Mesenchymal stem cell (in vitro differentiated cells and primary cell): ENCODE measurements around the gene CEMIP.

ENCODE experiments used
- DNase-seq: peaks from one replicate; pipeline ENCODE4 v3.0.0-alpha.2; 2013
- H2AFZ ChIP-seq: one replicate; pipeline ENCODE4 v1.6.1; 2013; ENCODE audit warnings: low read depth, mild to moderate bottlenecking, control low read depth, inconsistent platforms, low read length, moderate library complexity
- H2AK5ac ChIP-seq: 2 replicates; pipeline ENCODE4 v1.6.1; 2013; ENCODE audit warnings: low read length, moderate library complexity, mild to moderate bottlenecking, inconsistent platforms; ENCODE audit not compliant: severe bottlenecking
- H2BK120ac ChIP-seq: one replicate; pipeline ENCODE4 v1.6.1; 2013; ENCODE audit warnings: low read depth, mild to moderate bottlenecking, inconsistent platforms, low read length, moderate library complexity
- H2BK12ac ChIP-seq, 2 experiments: one replicate each; pipeline ENCODE4 v1.6.1; 2013; ENCODE audit warnings: inconsistent platforms in 2 of 2, low read length in 2 of 2, mild to moderate bottlenecking in 2 of 2, moderate library complexity in 2 of 2, control low read depth in 1 of 2
- H2BK15ac ChIP-seq: one replicate; pipeline ENCODE4 v1.6.1; 2013; ENCODE audit warnings: mild to moderate bottlenecking, low read depth, inconsistent platforms; ENCODE audit not compliant: poor library complexity, severe bottlenecking
- H2BK5ac ChIP-seq: 2 replicates; pipeline ENCODE4 v1.6.1; 2013; ENCODE audit warnings: low read depth, mild to moderate bottlenecking, low read length, control low read depth, inconsistent platforms; ENCODE audit not compliant: poor library complexity, severe bottlenecking
- H3K14ac ChIP-seq, 2 experiments: one replicate each; pipeline ENCODE4 v1.6.1; 2013; ENCODE audit warnings: inconsistent platforms in 2 of 2, low read length in 2 of 2, control low read depth in 1 of 2, mild to moderate bottlenecking in 1 of 2, moderate library complexity in 1 of 2
- H3K18ac ChIP-seq, 2 experiments: one replicate each; pipeline ENCODE4 v1.6.1; 2013; ENCODE audit warnings: inconsistent platforms in 2 of 2, low read length in 2 of 2, control low read depth in 1 of 2, low read depth in 1 of 2, mild to moderate bottlenecking in 1 of 2
- H3K23ac ChIP-seq, 2 experiments: one replicate each; pipeline ENCODE4 v1.6.1; 2013; ENCODE audit warnings: inconsistent platforms in 2 of 2, low read length in 2 of 2, mild to moderate bottlenecking in 2 of 2, moderate library complexity in 2 of 2, control low read depth in 1 of 2
- H3K27ac ChIP-seq: 2 replicates; pipeline ENCODE4 v1.5.1; 2013; ENCODE audit warnings: mild to moderate bottlenecking, moderate library complexity, low read length, control low read depth, inconsistent platforms; ENCODE audit not compliant: poor library complexity, severe bottlenecking
- H3K27me3 ChIP-seq, 2 experiments: 2 replicates each; pipeline versions ENCODE4 v1.6.1 to v1.7.0; 2013; ENCODE audit warnings: low read length in 2 of 2, mild to moderate bottlenecking in 2 of 2, moderate library complexity in 2 of 2, control low read depth in 1 of 2, inconsistent platforms in 1 of 2; ENCODE audit not compliant: control insufficient read depth in 1 of 2, insufficient read depth in 1 of 2
- H3K36me3 ChIP-seq, 2 experiments: 2 replicates each; pipeline versions ENCODE4 v1.6.1 to v1.7.0; 2013; ENCODE audit warnings: low read length in 2 of 2, control low read depth in 1 of 2, inconsistent platforms in 1 of 2, low read depth in 1 of 2, mild to moderate bottlenecking in 1 of 2; ENCODE audit not compliant: insufficient read depth in 2 of 2, control insufficient read depth in 1 of 2
- H3K4ac ChIP-seq, 2 experiments: one replicate each; pipeline ENCODE4 v1.6.1; 2013; ENCODE audit warnings: inconsistent platforms in 2 of 2, low read length in 2 of 2, mild to moderate bottlenecking in 2 of 2, moderate library complexity in 2 of 2, control low read depth in 1 of 2, low read depth in 1 of 2
- H3K4me1 ChIP-seq: 2 replicates; pipeline ENCODE4 v1.6.1; 2013; ENCODE audit warnings: low read depth, low read length, control low read depth; ENCODE audit not compliant: control insufficient read depth, insufficient read depth
- H3K4me2 ChIP-seq: 2 replicates; pipeline ENCODE4 v1.6.1; 2013; ENCODE audit warnings: low read length, mild to moderate bottlenecking, inconsistent platforms; ENCODE audit not compliant: poor library complexity, severe bottlenecking
- H3K4me3 ChIP-seq, 2 experiments: 2 replicates each; pipeline versions ENCODE4 v1.5.1 to v1.7.0; 2013; ENCODE audit warnings: low read length in 2 of 2, mild to moderate bottlenecking in 2 of 2, control low read depth in 1 of 2, low read depth in 1 of 2; ENCODE audit not compliant: insufficient read depth in 1 of 2
- H3K79me1 ChIP-seq: replicated peaks from 2 replicates; pipeline ENCODE4 v1.6.1; 2013; ENCODE audit warnings: mild to moderate bottlenecking, control low read depth, low read length, inconsistent platforms; ENCODE audit not compliant: poor library complexity, severe bottlenecking
- H3K9ac ChIP-seq: 2 replicates; pipeline ENCODE4 v1.7.0; 2013; ENCODE audit warnings: mild to moderate bottlenecking, low read length, moderate library complexity
- H3K9me3 ChIP-seq: 2 replicates; pipeline ENCODE4 v1.7.0; 2013; ENCODE audit warnings: mild to moderate bottlenecking, low read length; ENCODE audit not compliant: control insufficient read depth
- H4K8ac ChIP-seq: one replicate; pipeline ENCODE4 v1.6.1; 2013; ENCODE audit warnings: inconsistent platforms, mild to moderate bottlenecking, low read length, moderate library complexity
- H4K91ac ChIP-seq: one replicate; pipeline ENCODE4 v1.6.1; 2013; ENCODE audit warnings: mild to moderate bottlenecking, low read length, inconsistent platforms
- WGBS: methylation state at CpG from one replicate; pipeline ENCODE4 v1.1.7; 2013; ENCODE audit warnings: mixed read lengths; 5-methylcytosine and 5-hydroxymethylcytosine counted together

The CEMIP gene

GRCh38 chr15:80883641-80884040 is 104.5 kb downstream of the CEMIP start:
- H3K4me3 ChIP-seq, result no peak overlapping the region
- no peaks in the 10 kb centered on the region for H3K27me3 ChIP-seq
- no peak overlapping the region for H3K9ac ChIP-seq
- no peak overlapping the region for H4K91ac ChIP-seq
- H2BK12ac ChIP-seq, result no peak overlapping the region
- H3K18ac ChIP-seq, result no peak overlapping the region
- no peak overlapping the region for H3K4ac ChIP-seq
- peaks cover 0 to 100% of the 10 kb centered on the region in 2 experiments for H3K36me3 ChIP-seq
- DNase-seq, result no peak
- no peaks in the 10 kb centered on the region for H3K79me1 ChIP-seq
- H2AK5ac ChIP-seq, result no peak overlapping the region
- 90% methylated on average over 2 of the region's 2 CpGs for WGBS
- H2BK15ac ChIP-seq, result no peak overlapping the region
- no peaks in the 10 kb centered on the region for H3K4me1 ChIP-seq
- no peak overlapping the region for H2BK5ac ChIP-seq
- no peaks in the 10 kb centered on the region for H3K9me3 ChIP-seq
- H3K27ac ChIP-seq, result no peak overlapping the region
- H3K14ac ChIP-seq, result no peak overlapping the region
- H2AFZ ChIP-seq, result no peak overlapping the region
- H4K8ac ChIP-seq, result no peak overlapping the region
- no peak overlapping the region for H3K4me2 ChIP-seq
- no peak overlapping the region for H3K23ac ChIP-seq
- no peak overlapping the region for H2BK120ac ChIP-seq

- H2AFZ ChIP-seq, result no peak overlapping the region
- no peaks in the 10 kb centered on the region for H3K4me1 ChIP-seq
- H3K79me1 ChIP-seq, result no peaks in the 10 kb centered on the region
- H4K91ac ChIP-seq, result no peak overlapping the region
- no peak overlapping the region for H3K18ac ChIP-seq
- 81% methylated on average over 6 of the region's 6 CpGs for WGBS
- H3K9ac ChIP-seq, result no peak overlapping the region
- H3K4me2 ChIP-seq, result no peak overlapping the region
- H2BK12ac ChIP-seq, result no peak overlapping the region
- peaks cover 0 to 100% of the 10 kb centered on the region in 2 experiments for H3K36me3 ChIP-seq
- H2AK5ac ChIP-seq, result no peak overlapping the region
- H3K9me3 ChIP-seq, result no peaks in the 10 kb centered on the region
- no peak overlapping the region for H2BK15ac ChIP-seq
- H3K27ac ChIP-seq, result no peak overlapping the region
- no peak overlapping the region for H3K4ac ChIP-seq
- H4K8ac ChIP-seq, result no peak overlapping the region
- DNase-seq, result no peak
- H3K23ac ChIP-seq, result no peak overlapping the region
- no peaks in the 10 kb centered on the region for H3K27me3 ChIP-seq
- no peak overlapping the region for H2BK120ac ChIP-seq
- no peak overlapping the region for H3K4me3 ChIP-seq
- no peak overlapping the region for H2BK5ac ChIP-seq
- H3K14ac ChIP-seq, result no peak overlapping the region
Measured at GRCh38 chr15:80885016-80885579, 105.9 kb downstream of the CEMIP start.

- H3K4me3 ChIP-seq, result no peak overlapping the region
- H3K36me3 ChIP-seq, result peaks cover 0 to 99% of the 10 kb centered on the region in 2 experiments
- H3K4me2 ChIP-seq, result no peak overlapping the region
- no peak overlapping the region for H3K4ac ChIP-seq
- no peak overlapping the region for H3K14ac ChIP-seq
- no peaks in the 10 kb centered on the region for H3K9me3 ChIP-seq
- H2BK12ac ChIP-seq, result no peak overlapping the region
- no peak overlapping the region for H3K9ac ChIP-seq
- H3K27me3 ChIP-seq, result no peaks in the 10 kb centered on the region
- H2BK120ac ChIP-seq, result no peak overlapping the region
- H3K23ac ChIP-seq, result no peak overlapping the region
- no peak overlapping the region for H2BK5ac ChIP-seq
- H3K4me1 ChIP-seq, result peaks cover 1% of the 10 kb centered on the region
- no peak overlapping the region for H3K27ac ChIP-seq
- no peaks in the 10 kb centered on the region for H3K79me1 ChIP-seq
- H2AFZ ChIP-seq, result no peak overlapping the region
- no peak overlapping the region for H2BK15ac ChIP-seq
- peak; percentile 13 for DNase-seq
- H4K91ac ChIP-seq, result no peak overlapping the region
- 57% methylated on average over 4 of the region's 4 CpGs for WGBS
- no peak overlapping the region for H4K8ac ChIP-seq
- H3K18ac ChIP-seq, result no peak overlapping the region
- H2AK5ac ChIP-seq, result no peak overlapping the region
Measured at GRCh38 chr15:80887148-80887547, 108.0 kb downstream of the CEMIP start.

GRCh38 chr15:80888846-80889245 is 109.7 kb downstream of the CEMIP start:
- H2BK120ac ChIP-seq, result no peak overlapping the region
- H3K18ac ChIP-seq, result no peak overlapping the region
- no peaks in the 10 kb centered on the region for H3K9me3 ChIP-seq
- DNase-seq, result no peak
- H3K14ac ChIP-seq, result no peak overlapping the region
- no peak overlapping the region for H3K4ac ChIP-seq
- H3K4me1 ChIP-seq, result peaks cover 1% of the 10 kb centered on the region
- no peak overlapping the region for H2BK15ac ChIP-seq
- H4K91ac ChIP-seq, result no peak overlapping the region
- H3K9ac ChIP-seq, result no peak overlapping the region
- H2AK5ac ChIP-seq, result no peak overlapping the region
- no peak overlapping the region for H2BK5ac ChIP-seq
- no peak overlapping the region for H3K23ac ChIP-seq
- H4K8ac ChIP-seq, result no peak overlapping the region
- 93% methylated on average over 2 of the region's 3 CpGs for WGBS
- H3K4me3 ChIP-seq, result no peak overlapping the region
- no peak overlapping the region for H3K4me2 ChIP-seq
- no peak overlapping the region for H2BK12ac ChIP-seq
- H3K79me1 ChIP-seq, result no peaks in the 10 kb centered on the region
- no peaks in the 10 kb centered on the region for H3K27me3 ChIP-seq
- H3K36me3 ChIP-seq, result peaks cover 0 to 97% of the 10 kb centered on the region in 2 experiments
- H3K27ac ChIP-seq, result no peak overlapping the region
- no peak overlapping the region for H2AFZ ChIP-seq
